Smooth muscle cell (in vitro differentiated cells): ENCODE data around the gene MAGI2. TPM values are rescaled to one million over a fixed set of nuclear protein-coding genes. Genes with fewer than 3 reads are reported as not detected.

Experiments used
- DNase-seq: peaks from one replicate; lab custom pipeline; 2025; ENCODE audit not compliant: unreplicated experiment; lab: John Stamatoyannopoulos, UW
- H2AFZ ChIP-seq: fragments of 200-600 bp; sonication (generic); 2 replicates; pipeline ENCODE4 v1.6.0; 2016; ENCODE audit warnings: antibody characterized with exemption, low read depth, mild to moderate bottlenecking
- H3F3A ChIP-seq: fragments of 200-600 bp; sonication (generic); 2 replicates; pipeline ENCODE4 v1.6.0; 2017; ENCODE audit warnings: antibody characterized with exemption, low read depth
- H3K27ac ChIP-seq: fragments of 200-600 bp; sonication (generic); 2 replicates; pipeline ENCODE4 v1.5.1; 2016; ENCODE audit warnings: low read depth, mild to moderate bottlenecking
- H3K27me3 ChIP-seq: fragments of 200-600 bp; sonication (generic); 2 replicates; pipeline ENCODE4 v1.6.1; 2016; ENCODE audit warnings: low read depth, mild to moderate bottlenecking
- H3K36me3 ChIP-seq: fragments of 200-600 bp; sonication (generic); 2 replicates; pipeline ENCODE4 v1.5.1; 2016; ENCODE audit warnings: low read depth
- H3K4me1 ChIP-seq: fragments of 200-600 bp; sonication (generic); 2 replicates; pipeline ENCODE4 v1.5.1; 2016; ENCODE audit warnings: low read depth
- H3K4me2 ChIP-seq: fragments of 200-600 bp; sonication (generic); 2 replicates; pipeline ENCODE4 v1.6.0; 2016; ENCODE audit warnings: mild to moderate bottlenecking
- H3K4me3 ChIP-seq: fragments of 200-600 bp; sonication (generic); 2 replicates; pipeline ENCODE4 v1.5.1; 2016; ENCODE audit warnings: mild to moderate bottlenecking
- H3K79me2 ChIP-seq: fragments of 200-600 bp; sonication (generic); 2 replicates; pipeline ENCODE4 v1.6.0; 2016; ENCODE audit warnings: low read depth, mild to moderate bottlenecking
- H3K9ac ChIP-seq: fragments of 200-600 bp; sonication (generic); 2 replicates; pipeline ENCODE4 v1.6.0; 2016; ENCODE audit warnings: low read depth
- H3K9me3 ChIP-seq: fragments of 200-600 bp; sonication (generic); replicated peaks from 2 replicates; pipeline ENCODE4 v1.5.1; 2016; ENCODE audit warnings: low read depth
- H4K20me1 ChIP-seq: fragments of 200-600 bp; sonication (generic); 2 replicates; pipeline ENCODE4 v1.6.0; 2016; ENCODE audit warnings: low read depth
- WGBS: methylation state at CpG from one replicate; pipeline ENCODE4 v1.1.7; 2016; ENCODE audit warnings: low lambda C conversion rate; 5-methylcytosine and 5-hydroxymethylcytosine counted together
- polyA plus RNA-seq: library from polyadenylated mRNA; unstranded; fragments of >200 nt; fragmentation: Nextera tagmentation; extraction: Ambion mirVana; gene quantifications from 2 replicates; pipeline ENCODE4 v1.2.1, GENCODE V29; 2016
- total RNA-seq: library from RNA; depleted of rRNA; stranded (reverse); fragments of >200 nt; gene quantifications from 2 replicates; pipeline ENCODE4 v1.2.3, GENCODE V29; 2014
- TF ChIP-seq, protein P1 (sequence below): fragments of 200-600 bp; sonication (generic); IDR thresholded peaks from 2 replicates; pipeline ENCODE4 v1.5.1; 2017; ENCODE audit warnings: borderline replicate concordance, mild to moderate bottlenecking, antibody characterized with exemption; ENCODE audit not compliant: insufficient read depth, poor library complexity, severe bottlenecking

MAGI2 gene
- total and polyA plus RNA-seq, 2 experiments from 2014 or later: 3.4 to 10.7 TPM

DNA sequence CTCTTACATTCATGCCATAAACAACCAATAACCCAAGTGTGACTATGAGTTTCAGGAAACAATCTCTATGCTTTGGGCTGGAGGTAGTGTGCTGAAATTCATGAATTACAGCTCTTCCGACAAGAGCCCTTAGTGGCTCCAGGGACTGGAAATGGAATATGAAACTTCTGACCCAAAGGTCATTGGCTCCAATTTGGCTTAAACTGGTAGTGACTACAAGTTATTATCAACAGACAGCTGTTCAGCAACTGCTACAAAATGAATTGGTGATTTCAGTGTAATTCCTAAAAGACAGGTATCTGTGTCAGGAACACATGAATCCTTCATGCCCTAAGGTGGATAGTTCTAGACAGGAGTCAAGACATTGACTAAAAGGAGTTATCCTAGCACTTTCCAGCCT lies 909.5 kb downstream of the MAGI2 start:
- Histone ChIP-seq H3K9me3 (no peaks in the 10 kb centered on the region), H3K36me3 (no peaks in the 10 kb centered on the region), H3K4me3 (no peak overlapping the region), H3K9ac (no peak overlapping the region), H3K27me3 (no peaks in the 10 kb centered on the region), H3K4me2 (no peak overlapping the region), H3K79me2 (no peaks in the 10 kb centered on the region), H2AFZ (no peak overlapping the region), H4K20me1 (no peaks in the 10 kb centered on the region), H3K27ac (no peak overlapping the region), H3F3A (no peaks in the 10 kb centered on the region), H3K4me1 (no peaks in the 10 kb centered on the region)
- 94% methylated on average over 1 of the region's 1 CpG for WGBS
- DNase-seq: no peak
- TF ChIP-seq, protein P1, sequence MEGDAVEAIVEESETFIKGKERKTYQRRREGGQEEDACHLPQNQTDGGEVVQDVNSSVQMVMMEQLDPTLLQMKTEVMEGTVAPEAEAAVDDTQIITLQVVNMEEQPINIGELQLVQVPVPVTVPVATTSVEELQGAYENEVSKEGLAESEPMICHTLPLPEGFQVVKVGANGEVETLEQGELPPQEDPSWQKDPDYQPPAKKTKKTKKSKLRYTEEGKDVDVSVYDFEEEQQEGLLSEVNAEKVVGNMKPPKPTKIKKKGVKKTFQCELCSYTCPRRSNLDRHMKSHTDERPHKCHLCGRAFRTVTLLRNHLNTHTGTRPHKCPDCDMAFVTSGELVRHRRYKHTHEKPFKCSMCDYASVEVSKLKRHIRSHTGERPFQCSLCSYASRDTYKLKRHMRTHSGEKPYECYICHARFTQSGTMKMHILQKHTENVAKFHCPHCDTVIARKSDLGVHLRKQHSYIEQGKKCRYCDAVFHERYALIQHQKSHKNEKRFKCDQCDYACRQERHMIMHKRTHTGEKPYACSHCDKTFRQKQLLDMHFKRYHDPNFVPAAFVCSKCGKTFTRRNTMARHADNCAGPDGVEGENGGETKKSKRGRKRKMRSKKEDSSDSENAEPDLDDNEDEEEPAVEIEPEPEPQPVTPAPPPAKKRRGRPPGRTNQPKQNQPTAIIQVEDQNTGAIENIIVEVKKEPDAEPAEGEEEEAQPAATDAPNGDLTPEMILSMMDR: no peak

DNA sequence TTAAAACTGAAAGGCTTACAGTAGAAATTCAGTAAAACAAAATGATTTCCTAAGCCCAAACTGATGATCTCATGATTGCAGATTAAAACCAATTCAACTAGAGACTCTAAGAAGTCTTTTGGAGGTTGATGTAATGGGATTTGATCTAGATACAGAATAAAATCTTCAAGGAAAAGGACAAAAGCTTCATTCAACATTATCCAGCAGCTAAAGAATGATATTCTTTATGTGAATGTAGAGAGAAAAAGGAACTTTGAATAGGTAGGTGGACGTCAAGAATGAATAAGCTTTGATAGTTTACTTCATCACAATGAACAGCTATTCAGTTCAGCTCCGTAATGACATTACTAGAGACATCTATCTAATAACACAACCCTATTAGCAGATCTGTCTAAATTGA lies 910.5 kb downstream of the MAGI2 start:
- 89% methylated on average over 2 of the region's 2 CpGs for WGBS
- Histone ChIP-seq H3K9ac (no peak overlapping the region), H2AFZ (no peak overlapping the region), H3K4me3 (no peak overlapping the region), H3K36me3 (no peaks in the 10 kb centered on the region), H3K4me2 (no peak overlapping the region), H3K27ac (no peak overlapping the region), H3K27me3 (no peaks in the 10 kb centered on the region), H3K79me2 (no peaks in the 10 kb centered on the region), H4K20me1 (no peaks in the 10 kb centered on the region), H3F3A (no peaks in the 10 kb centered on the region), H3K4me1 (no peaks in the 10 kb centered on the region), H3K9me3 (no peaks in the 10 kb centered on the region)
- TF ChIP-seq, protein P1: no peak
- DNase-seq: no peak

DNA sequence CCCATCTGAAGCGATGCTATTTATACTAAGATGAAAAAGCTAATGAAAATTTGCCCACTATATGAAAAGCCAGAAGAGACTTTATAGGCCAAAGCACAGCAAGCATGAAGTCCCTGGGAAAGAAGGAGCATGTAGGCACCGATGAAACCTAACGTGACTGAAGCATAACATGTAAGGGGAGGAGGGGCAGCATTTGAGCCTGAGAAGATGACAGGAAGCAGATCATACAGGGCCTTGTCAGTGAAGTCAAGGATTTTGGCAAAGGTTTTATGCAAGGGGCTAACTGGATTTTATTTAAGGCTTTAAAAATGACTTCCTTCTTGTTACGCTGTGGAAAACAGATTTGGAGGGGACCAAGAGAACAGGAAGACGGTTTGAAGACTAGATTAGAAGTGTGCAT lies 910.9 kb downstream of the MAGI2 start:
- H3K27me3 ChIP-seq: no peaks in the 10 kb centered on the region
- no peaks in the 10 kb centered on the region for H3K9me3 ChIP-seq
- H3K4me3 ChIP-seq: no peak overlapping the region
- no peaks in the 10 kb centered on the region for H3F3A ChIP-seq
- H4K20me1 ChIP-seq: no peaks in the 10 kb centered on the region
- TF ChIP-seq, protein P1: no peak
- H3K4me1 ChIP-seq: no peaks in the 10 kb centered on the region
- no peak overlapping the region for H3K9ac ChIP-seq
- H2AFZ ChIP-seq: no peak overlapping the region
- H3K4me2 ChIP-seq: no peak overlapping the region
- 80% methylated on average over 5 of the region's 5 CpGs for WGBS
- H3K27ac ChIP-seq: no peak overlapping the region
- no peaks in the 10 kb centered on the region for H3K79me2 ChIP-seq
- DNase-seq: no peak
- no peaks in the 10 kb centered on the region for H3K36me3 ChIP-seq

DNA sequence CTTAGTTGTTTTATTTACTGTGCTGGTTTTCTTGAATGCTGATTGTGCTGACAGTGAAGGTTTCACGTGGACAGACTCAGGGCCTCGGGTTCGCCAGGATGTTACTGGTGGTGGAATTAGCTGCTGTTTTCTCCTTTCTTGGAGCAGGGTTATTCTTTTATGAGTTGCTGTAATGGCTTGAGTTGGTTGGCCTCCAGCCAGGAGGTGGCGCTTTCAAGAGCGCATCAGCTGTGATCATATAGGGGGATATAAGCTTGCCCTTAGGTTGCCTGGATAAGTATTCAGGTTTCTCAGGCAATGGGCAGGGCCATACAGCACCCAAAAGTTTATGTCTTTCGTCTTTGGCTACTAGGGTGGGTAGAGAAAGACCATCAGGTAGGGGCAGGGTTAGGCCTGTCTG lies 913.6 kb downstream of the MAGI2 start:
- Histone ChIP-seq H3K9me3 (no peaks in the 10 kb centered on the region), H3K4me2 (no peak overlapping the region), H3K36me3 (no peaks in the 10 kb centered on the region), H3K4me1 (no peaks in the 10 kb centered on the region), H4K20me1 (no peaks in the 10 kb centered on the region), H3K9ac (no peak overlapping the region), H3K79me2 (no peaks in the 10 kb centered on the region), H3K4me3 (no peak overlapping the region), H3F3A (no peaks in the 10 kb centered on the region), H3K27me3 (no peaks in the 10 kb centered on the region), H3K27ac (no peak overlapping the region), H2AFZ (no peak overlapping the region)
- DNase-seq: no peak
- WGBS: 99% methylated on average over 6 of the region's 6 CpGs
- TF ChIP-seq, protein P1: no peak
